ENCODE results near the gene GPR85.
"Not testable (repeated sequence)": the region's sequence is repeated elsewhere in the genome, so short reads cannot be mapped to it uniquely, and the experiment has no call there.

The GPR85 gene, protein sequence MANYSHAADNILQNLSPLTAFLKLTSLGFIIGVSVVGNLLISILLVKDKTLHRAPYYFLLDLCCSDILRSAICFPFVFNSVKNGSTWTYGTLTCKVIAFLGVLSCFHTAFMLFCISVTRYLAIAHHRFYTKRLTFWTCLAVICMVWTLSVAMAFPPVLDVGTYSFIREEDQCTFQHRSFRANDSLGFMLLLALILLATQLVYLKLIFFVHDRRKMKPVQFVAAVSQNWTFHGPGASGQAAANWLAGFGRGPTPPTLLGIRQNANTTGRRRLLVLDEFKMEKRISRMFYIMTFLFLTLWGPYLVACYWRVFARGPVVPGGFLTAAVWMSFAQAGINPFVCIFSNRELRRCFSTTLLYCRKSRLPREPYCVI

DNA sequence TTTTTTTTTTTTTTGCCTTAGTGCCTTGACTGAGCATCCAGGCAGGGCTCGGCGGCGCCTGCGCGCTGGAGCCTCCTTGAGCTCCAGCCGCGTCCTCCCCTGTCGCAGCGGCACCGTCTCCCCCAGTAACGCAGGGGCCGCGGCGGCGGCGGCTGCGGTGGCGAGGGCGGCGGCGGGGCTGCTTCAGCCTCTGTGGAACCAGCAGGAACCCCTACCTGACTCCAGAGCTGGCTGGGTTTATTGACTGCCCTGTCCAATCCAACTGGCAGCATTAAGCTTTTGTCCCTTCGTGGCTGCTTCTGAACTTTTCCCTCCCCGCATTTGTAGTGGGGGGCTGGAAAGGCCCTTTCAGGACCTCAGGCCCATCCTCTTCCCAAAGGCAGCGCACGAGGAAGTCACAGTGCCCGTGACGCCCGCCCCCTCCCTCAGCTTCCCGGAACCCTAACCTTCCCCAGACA, at the start of gene GPR85:
Gene GPR85, minus strand, starts transcription at position 397 of the 458 bp plus-strand sequence. CDS start 2,106 bp downstream, outside the sequence.
- peak; percentile 50 to 86 for DNase-seq

DNA sequence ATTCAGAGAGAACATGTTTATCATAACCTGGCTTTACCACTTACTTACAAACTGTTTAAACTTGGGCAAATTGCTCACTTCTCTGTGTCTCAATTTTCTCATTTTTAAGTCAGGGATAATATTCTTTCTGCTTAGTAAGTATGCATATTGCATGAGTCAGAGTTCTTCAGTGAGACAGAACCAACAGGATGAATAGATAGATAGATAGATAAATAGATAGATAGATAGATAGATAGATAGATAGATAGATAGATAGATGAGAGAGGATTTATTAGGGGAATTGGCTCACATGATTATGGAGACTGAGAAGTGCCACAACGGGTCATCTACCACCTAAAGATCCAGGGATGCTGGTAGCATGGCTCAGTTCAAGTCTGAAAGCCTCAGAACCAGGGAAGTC, 47.4 kb upstream of the GPR85 start:
- no peak for DNase-seq

DNA sequence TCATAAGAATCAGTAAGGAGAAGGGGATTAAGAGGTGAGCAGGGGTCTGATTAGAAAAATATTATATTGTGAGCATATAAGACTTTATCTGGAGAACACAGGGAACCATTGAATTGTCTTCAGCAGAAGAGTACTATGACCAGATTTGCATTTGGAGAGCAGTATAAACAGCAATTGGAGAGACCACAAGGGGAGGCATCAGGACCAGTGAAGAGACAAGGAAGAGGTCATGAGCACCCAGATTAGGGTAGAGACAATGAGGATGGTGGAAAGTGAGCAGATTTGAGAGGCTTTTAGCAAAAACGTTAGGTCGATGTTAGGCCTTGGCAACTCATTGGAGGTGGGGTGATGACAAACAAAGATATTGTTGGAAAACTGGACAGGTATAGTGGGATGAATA, 44.7 kb upstream of the GPR85 start:
- DNase-seq: peak; percentile 18 to 51

DNA sequence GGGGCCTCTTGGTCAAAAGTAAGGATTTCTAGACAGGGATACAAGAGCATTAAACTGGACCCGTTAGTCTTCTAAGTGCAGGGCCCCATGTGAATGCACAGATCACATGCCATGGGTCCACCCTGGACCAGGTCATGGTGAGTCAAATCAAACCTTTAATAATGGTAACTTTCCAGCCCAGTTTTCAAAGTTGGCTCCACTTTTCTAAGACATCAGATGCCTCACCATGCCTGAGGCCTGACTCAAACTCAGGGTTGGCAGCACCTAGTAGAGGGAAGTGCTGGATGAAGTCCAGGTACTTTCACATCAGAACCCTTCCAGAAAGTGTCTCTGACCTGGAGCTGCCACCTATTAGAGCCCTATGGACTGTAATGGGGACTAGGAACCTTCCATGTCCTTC, 41.4 kb upstream of the GPR85 start:
- no peak for DNase-seq

DNA sequence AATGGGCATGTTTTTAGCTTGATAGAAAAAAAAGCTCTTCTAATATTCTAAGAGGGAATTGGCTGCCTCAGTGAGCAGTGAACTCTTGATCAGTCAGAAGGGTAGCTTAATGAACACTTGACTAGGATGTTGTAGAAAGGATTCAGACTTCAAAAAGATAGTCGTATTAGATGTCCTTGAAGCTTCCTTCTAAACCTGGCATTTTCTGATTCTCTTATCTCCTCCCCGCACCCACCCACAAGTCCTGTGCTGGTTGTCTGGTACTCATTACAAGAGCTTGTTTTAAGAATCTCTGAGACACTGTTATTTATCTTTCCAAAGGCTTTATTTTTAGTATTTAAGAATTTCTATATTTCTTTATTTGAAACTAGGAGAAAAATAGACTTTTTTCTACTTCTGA, 39.1 kb upstream of the GPR85 start:
- no peak for DNase-seq

DNA sequence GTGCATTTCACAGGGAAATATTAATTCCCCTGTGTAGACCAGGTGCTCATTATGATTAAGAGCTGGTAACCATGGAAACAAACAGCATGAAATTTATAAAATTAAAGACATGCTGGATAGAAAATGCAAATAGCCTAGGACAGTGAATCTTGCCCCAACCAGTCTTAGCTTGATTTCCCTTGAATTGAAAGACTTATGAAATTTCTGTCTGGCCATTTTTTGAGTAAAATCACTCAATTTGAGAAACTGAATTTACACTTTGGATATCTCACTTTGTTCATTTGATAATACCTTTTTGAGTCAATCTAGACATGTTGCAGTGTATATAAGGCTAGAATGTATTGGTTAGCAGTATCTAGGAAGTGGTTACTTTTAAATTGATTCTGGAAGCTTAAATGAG, 36.1 kb upstream of the GPR85 start:
- DNase-seq: no peak

DNA sequence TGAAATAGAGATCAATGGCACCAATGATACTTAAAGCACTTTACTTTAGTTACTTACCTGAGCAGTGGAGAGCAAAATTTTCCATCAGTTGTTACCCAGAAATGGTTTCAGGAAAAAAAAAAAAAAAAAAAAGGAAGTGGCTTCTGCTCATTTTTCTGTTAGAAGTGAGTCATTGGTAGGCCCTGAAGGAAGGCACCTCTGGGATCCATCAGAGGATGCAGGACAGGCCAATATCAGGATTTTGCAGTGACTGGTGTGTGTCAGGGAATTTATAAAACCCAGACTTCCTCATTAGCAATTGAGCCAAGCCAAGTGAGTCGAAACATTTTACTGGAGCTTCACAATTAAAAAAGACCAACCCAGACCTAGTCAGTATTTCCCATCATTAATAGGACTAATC, 34.0 kb upstream of the GPR85 start:
- DNase-seq: no peak

DNA sequence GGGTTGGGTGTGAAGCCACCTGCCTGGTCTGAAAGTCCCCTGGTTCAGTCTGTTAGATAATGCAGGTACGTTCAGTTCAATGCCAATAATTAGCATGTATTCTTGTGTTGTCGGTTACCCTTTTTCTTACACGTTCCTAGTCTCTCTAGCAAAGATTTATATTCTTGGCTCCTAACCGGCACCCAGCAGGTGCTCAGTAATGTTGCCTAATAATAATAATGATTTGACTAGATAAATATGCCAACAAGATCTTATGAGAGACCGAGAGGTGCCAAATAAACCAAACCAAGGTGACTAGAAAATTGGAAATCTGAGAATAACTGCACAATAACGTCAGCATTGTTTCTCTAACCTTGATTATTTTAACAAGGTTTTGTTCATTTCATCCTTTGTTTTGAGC, 32.8 kb upstream of the GPR85 start:
- peak; percentile 54 to 58 for DNase-seq

DNA sequence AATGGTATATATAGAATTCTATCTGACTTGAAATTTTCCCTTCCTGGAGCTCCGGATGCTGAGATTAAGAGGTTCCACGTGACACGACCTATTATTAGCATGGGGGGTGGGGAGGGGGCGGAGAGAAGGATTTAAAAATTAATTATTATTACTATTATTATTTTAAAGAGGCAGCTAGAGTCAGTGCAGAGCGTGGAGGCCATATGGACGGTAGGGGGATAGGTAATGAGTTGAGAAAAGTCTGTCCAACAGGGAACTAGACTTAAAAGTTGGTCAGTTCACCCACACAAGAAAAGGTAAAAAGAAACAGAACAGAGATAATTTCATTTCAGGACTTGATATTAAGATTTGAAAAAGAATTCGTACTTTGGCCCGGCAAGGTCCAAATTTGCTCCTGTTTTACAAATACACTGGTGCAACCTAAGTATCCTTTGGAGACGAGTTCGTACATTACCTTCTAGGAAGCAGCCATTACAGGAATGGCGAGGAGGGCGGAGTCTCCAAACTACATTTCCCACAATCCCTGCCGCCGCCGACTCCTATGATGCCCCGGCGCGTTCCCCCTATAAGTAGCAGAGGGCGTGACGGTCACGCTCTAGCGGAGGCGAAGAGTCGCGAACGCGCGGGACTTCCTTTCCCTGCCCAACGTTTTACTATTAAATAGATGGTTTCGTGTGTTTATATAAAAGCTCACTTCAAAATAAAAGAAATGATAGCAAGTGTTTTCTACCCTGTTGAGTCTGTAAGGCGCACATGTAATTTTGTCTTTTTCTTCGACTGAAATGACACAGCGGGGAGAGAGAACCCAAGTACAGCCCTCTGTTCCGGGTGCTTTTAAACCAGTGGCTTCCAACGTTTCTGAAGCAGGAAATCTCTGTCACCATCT, 31.7 kb upstream of the GPR85 start, which contains the start of gene SMIM30:
Gene SMIM30, minus strand, starts transcription at position 481 of the 886 bp plus-strand sequence. CDS start 976 bp downstream, outside the sequence.
- DNase-seq: peak; percentile 92 to 98

DNA sequence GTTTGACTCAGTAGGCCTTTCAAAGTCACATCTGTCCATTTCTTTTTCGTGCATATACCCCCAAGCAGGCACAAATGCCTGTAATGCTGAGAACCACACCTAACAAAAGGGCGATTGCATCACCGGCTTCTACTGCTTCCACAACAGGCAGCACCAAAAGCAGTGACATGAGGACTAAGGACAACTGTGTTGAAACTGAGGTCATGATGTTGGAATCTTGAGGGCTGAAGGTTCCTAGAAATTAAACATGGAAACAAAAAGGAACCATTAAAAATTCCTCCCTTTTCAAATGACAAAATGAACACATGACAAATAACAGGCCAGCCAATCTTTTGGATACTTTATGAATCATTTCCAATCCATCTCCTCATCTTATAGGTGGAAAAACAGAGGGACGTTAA, 30.7 kb upstream of the GPR85 start:
- not testable (repeated sequence) for DNase-seq

DNA sequence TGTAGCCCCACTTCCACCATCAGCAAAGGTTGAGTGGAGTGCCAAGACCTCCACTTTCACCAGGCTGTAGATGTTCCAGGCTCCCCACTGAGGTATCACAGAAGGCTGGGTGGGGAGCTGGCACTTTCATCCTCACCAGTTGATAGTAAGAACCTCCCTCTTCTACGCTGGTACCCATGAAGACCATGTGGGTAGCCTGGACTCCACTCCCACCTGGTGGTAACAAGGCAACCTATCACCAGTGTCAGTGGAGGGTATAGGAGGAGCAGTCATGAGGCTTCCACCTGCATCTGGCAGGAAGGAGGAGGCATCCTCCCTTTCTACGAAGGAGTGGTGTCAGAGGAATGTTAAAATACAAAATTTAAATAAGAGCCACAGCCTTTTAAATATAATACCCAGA, 27.3 kb upstream of the GPR85 start:
- DNase-seq: peak; percentile 6 to 57

DNA sequence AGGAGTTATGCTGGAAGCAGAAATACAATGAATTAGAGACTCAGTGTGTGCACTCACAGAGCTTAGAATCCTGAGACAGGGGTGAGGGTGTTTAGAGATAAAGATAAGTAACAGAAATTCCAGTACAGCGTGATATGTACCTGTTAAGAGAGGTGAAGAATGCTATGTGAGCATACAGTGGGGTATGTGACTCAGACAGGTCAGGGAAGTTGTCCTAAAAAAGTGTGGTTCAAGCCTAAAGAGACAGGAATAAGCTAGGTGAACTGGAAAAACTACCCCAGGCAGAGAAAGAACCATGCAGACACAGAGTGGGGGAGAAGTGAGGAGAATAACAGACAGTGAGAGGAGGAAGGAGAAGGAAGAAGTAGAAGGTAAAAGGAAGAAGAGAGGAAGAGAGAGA, 23.1 kb upstream of the GPR85 start:
- no peak for DNase-seq

DNA sequence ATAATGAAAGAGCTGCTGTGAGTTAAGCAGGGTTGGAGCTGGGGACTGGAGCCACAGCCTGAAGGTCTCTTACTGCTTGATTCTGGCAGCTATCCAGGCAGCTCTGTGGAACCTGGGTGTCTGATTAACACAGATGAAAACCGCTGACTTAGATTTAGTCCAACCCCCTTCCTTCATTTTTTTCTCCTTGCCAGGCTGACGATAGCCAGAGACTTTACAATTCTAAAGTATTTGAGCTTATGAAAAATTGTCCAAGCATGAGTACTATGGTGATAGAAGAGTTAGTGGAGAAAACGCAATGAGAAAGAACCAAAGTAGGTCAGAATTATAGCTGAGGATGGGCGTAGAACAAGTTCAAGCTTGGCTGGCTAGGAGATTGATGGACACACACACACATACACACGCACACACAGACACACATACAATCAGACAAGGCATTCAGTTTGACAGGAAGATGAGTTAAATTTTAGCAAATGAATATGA, 13.5 kb upstream of the GPR85 start:
- DNase-seq: no peak

DNA sequence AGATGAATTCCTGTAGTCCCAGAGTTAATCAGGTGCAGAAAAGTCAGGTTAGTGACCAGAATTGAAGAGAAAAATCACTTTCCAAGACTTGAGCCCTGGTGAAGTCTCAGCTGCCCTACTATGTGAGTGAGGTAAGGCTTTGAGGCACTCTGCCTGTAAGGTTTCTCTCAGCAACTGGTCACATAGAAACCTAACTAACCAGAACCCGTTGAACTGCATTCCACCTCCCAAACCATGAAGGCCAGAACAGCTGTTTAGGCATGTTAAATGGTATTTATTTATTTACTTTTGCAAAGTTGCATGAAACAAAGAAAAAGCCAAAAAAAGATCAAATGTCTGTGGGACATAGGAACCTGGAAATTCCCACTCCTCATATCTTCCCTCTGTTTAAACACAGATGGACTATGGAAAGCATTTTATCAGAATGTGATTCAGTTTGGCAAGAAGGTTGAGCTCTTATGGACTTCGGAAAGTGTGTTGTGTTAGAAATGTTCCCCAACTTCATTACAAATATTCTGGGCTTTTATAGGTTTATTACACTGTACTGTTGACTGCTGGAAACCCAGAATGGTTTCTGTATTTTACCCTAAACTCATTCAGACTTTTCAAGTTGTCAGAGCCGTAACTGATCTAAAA, 12.8 kb upstream of the GPR85 start:
- no peak for DNase-seq

DNA sequence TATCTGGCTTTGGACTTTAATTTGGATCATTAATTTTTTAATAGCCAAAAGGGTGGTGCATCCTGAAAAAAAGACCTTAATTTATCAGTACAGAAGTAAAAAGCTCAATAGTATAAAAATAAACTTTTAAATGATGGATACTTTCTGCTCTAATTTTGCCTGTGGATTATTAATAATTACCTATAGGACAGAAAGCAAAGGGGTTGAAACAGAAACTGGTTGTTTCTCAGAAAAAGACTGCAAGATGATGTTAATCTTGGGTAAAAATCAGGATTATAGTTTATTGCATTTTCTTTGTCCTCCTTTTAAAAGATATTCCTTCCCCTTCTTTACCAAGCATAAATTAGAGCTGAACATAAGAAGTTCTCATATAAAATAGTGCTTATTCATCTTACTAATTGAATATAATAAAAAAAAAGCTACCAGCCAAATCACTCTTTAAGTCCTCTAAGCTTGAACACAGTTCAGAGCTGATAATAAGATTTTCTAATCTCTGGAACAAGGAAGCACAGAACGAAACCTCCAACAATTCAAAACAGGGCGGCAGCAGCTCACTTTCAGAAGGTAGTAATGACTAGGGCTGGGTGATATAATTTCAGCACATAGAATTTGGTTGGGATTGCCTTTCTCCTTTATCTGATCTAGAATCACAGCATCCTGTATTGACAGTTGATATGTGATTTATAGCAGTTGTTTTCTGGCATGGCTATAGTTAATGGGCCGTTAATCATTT, 8.1 kb upstream of the GPR85 start:
- DNase-seq: no peak

DNA sequence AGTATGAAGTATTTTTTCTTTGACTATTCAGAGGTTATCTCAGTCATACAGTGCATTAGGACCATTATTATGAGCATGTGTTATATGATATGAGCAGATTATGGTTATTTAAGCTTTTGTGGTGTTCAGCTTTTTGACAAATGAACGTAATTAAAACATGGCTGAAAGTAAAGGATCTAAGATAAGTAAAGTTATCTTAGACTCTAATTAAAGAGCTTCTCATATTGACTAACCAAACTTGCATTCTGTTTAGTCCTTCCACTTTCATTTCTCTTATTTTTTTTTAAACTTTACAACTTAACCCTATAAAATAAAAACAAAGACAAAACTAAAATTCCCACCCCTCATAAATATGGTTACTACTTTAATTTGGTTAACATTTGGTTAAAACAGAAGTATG, 6.9 kb upstream of the GPR85 start:
- DNase-seq: no peak

DNA sequence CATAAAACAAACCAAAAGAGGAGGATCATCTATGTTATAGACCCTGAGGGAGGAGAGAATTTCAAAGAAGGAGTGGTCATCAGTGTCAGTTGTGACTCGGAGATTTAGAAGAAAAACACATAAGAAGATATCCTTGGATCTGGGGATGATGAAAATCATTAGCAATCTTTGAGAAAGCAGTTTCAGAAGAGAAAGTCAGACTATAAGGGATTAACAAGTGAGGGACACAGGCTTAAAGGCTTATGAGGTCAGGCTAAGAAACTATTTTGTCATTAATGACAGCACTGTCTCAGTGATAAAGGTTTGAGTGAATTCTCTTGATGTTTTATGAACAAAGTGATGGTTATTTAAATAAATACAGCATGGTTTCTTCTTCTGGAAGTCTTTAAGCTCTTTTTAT, 6.1 kb upstream of the GPR85 start:
- DNase-seq: no peak

DNA sequence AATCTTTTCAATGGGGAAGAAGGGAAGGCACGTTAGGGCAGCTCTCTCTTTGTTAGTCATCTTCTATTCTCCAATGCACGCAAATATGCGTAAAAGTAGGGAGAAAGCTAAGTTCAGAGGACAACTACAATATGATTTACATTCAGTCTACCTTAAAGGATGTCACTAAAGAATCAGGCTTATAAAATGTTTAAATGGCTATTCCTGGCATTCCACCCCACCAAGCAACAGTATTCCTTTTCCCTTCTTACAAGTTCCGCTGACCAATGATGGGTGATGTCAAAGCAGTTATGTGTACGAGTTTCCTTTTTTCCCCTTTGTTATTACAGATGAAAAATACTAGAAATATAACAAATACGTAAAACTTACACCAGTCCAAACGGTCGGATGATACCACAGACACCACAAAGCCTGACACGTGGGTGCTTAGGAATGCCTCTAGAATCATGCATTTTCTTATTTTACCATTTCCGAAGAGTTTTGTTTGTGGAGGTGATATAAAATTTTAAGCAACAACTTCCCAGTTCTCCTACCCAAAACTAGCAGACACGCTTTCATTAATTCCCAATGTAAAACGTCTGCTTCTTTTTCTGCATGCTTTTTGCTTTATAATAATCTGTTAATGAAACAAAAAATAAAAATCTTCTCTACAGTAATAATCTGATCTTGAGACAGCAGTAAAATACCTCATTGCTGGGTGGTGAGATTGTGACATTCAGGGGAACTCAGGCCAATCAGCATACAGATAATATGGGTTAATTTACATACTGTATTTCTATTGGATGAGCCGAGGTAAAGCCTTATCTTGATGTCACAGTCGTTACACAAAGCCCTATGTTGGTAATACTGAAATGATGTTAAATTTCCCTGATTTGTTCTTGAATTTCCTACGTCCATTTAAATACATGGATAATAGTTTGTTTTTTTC, 708 bp upstream of the GPR85 start:
- peak in 1 of 2 experiments; percentile 25 for DNase-seq

DNA sequence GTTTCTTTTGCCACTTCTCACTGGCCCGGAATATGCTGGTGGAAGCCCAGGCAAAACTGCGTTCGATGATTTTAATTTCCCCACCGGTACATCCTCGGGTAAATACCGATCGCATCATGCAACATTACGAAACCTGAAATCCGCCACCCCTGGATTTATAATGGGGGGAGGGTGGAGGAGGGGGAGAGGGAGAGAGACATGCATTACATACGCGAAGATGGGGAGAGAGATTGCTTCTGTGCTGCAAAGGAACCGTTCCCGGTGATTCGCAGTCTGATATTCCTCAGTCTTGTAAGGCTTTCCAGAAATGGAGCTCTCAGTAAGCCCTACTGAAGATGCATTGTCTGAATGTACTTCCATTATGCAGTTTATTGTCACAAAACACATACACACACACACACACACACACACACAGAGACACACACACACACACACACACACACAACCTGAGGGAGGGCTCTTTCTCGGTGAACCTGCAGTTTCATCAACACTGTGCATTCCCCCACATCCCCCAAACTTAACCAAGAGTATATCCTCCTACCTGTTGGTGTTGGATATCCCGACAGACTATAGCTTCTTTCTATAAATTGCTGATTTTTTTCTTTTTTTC, 741 bp downstream of the GPR85 start:
- peak; percentile 64 to 76 for DNase-seq

DNA sequence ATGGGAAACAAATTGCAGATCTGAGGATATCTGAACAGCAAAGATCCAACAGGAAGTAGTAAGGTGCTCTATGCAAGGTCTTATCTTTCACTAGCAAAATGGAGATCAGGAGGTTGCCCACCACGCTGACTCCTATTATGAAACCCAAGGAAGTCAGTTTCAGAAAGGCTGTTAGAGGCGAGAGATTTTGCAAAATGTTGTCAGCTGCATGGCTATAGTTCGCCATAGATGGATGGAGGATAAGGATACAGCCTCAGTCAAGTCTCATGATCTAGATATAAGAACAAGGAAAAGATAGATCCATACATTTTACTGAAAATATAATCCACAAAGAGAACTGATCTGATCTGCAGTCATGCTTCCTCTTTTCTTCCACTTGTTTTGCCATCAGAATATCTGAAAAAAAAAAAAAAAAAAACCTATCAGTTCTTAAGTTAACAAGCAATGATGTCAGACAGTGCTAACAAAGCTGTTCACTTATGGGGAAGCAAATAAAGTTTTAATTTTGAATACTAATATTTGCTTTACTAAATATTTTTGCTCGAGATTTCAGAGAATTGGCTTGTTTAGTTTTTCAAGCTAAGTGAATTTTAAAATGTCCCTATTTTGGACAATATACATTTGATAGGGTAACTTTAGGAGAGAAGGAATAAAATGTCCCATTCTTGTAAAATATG, 2.0 kb downstream of the GPR85 start:
- no peak for DNase-seq
